ENCODE measurements around the gene REM1. TPM values are rescaled to one million over a fixed set of nuclear protein-coding genes. Genes with fewer than 3 reads are reported as not detected.
"Not testable (repeated sequence)": the region's sequence is repeated elsewhere in the genome, so short reads cannot be mapped to it uniquely, and the experiment has no call there.

REM1 gene
- total and polyA plus RNA-seq, 2 experiments from 2014 or later = not detected

GRCh38 chr20:31502884-31503673 is 28.0 kb downstream of the REM1 start:
- DNase-seq (ENCODE audit: low read depth in 1 of 2, low spot score in 1 of 2) = peak; percentile 74 to 87
- H3K36me3 ChIP-seq; H3K9me3 ChIP-seq (ENCODE audit: low read depth); H3K4me3 ChIP-seq; H3K27me3 ChIP-seq; H3K4me1 ChIP-seq (ENCODE audit: low read depth); H3K27ac ChIP-seq: not testable (repeated sequence)
- peak; percentile 83 for TF ChIP-seq CTCF (IDR thresholded peaks at IDR 0.05; ENCODE audit: low read depth, low read length)

- no peaks in the 10 kb centered on the region for H3K9me3 ChIP-seq (ENCODE audit: low read depth)
- no peak for DNase-seq (ENCODE audit: low read depth in 1 of 2, low spot score in 1 of 2)
Observed at GRCh38 chr20:31505903-31506302, 30.8 kb downstream of the REM1 start.

GRCh38 chr20:31508517-31509244 is 33.6 kb downstream of the REM1 start:
- no peaks in the 10 kb centered on the region for H3K4me1 ChIP-seq (ENCODE audit: low read depth)
- no peaks in the 10 kb centered on the region for H3K27me3 ChIP-seq
- no peak for TF ChIP-seq CTCF (IDR thresholded peaks at IDR 0.05; ENCODE audit: low read depth, low read length)
- H3K27ac ChIP-seq = no peak overlapping the region
- no peaks in the 10 kb centered on the region for H3K9me3 ChIP-seq (ENCODE audit: low read depth)
- no peak overlapping the region for H3K4me3 ChIP-seq
- H3K36me3 ChIP-seq = no peaks in the 10 kb centered on the region
- DNase-seq (ENCODE audit: low read depth in 1 of 2, low spot score in 1 of 2) = no peak

More at GRCh38 chr20:31505903-31506302, 30.8 kb downstream of the REM1 start:
- Histone ChIP-seq H3K27me3 (no peaks in the 10 kb centered on the region), H3K4me1 (ENCODE audit: low read depth) (no peaks in the 10 kb centered on the region), H3K36me3 (no peaks in the 10 kb centered on the region), H3K4me3 (no peak overlapping the region), H3K27ac (no peak overlapping the region)
- TF ChIP-seq CTCF (IDR thresholded peaks at IDR 0.05; ENCODE audit: low read depth, low read length) = no peak

DNA sequence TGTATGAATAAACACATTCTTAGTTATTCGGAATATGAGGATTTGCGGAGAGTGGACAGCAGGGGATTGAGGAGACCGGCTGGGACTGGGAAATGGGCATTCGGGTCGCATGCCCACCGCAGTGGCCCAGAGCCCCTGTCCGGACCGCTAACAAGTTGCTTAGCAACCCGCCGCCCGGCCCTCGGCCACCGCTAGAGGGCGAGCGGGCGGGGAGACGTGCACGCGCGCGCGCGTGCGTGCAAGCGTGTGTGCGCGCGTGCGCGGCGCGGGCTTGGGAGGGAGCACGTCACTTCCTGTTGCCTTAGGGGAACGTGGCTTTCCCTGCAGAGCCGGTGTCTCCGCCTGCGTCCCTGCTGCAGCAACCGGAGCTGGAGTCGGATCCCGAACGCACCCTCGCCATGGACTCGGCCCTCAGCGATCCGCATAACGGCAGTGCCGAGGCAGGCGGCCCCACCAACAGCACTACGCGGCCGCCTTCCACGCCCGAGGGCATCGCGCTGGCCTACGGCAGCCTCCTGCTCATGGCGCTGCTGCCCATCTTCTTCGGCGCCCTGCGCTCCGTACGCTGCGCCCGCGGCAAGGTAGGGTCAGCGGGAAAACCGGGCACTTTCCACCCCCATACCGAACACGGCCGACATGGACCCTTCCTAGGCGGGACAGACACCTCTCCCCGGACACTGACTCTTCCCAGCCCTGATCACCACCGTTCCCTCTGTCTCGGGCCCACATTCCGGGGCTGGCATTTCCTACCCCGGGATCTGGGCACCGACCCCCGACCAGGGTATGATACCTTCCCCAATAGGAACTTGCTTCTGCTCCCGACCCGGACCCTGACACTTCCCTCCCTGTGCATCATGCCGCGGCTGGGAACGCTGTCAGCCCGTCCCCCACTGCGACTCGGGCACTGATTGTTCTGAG is 39.3 kb downstream of the REM1 start, which contains the start of gene HM13:
Gene HM13, plus strand, starts transcription at position 289 of the 918 bp plus-strand sequence. Its CDS starts 110 bp downstream, at position 399.
- peak within 1 kb of the TSS; percentile 78 for H3K4me3 ChIP-seq
- peak; percentile 90 for TF ChIP-seq CTCF (IDR thresholded peaks at IDR 0.05; ENCODE audit: low read depth, low read length)
- H3K9me3 ChIP-seq (ENCODE audit: low read depth) = no peaks in the 10 kb centered on the region
- no peaks in the 10 kb centered on the region for H3K36me3 ChIP-seq
- H3K27ac ChIP-seq = peak within 1 kb of the TSS; percentile 78
- H3K27me3 ChIP-seq = no peaks in the 10 kb centered on the region
- peak; percentile 96 to 97 for DNase-seq (ENCODE audit: low read depth in 1 of 2, low spot score in 1 of 2)
- H3K4me1 ChIP-seq (ENCODE audit: low read depth) = peaks cover 11% of the 10 kb centered on the region

Measured in cardiac muscle cell (in vitro differentiated cells and primary cell).